ENCODE data around the gene STARD7. TPM values are rescaled to one million over a fixed set of nuclear protein-coding genes. Genes with fewer than 3 reads are reported as not detected.
"Not testable (repeated sequence)": the region's sequence is repeated elsewhere in the genome, so short reads cannot be mapped to it uniquely, and the experiment has no call there.

STARD7 gene
- total RNA-seq, 4 donors from 2014 or later: 78.4 to 120 (median 112) TPM

- H3K27me3 ChIP-seq: no peaks in the 10 kb centered on the region
- no peak overlapping the region for H3K27ac ChIP-seq
- no peaks in the 10 kb centered on the region for H3K36me3 ChIP-seq
- H3K4me3 ChIP-seq: no peak overlapping the region
- H3K9me3 ChIP-seq: no peaks in the 10 kb centered on the region
- TF ChIP-seq POLR2A (IDR thresholded peaks at IDR 0.05) (no peak), CTCF (IDR thresholded peaks at IDR 0.05) (peak in 3 of 6 experiments; percentile 8 to 23 (median 11))
- DNase-seq: peak in 1 of 3 donors; percentile 51
- no peaks in the 10 kb centered on the region for H3K4me1 ChIP-seq
Measured at GRCh38 chr2:96233880-96234316, 25.3 kb upstream of the STARD7 start.

GRCh38 chr2:96233436-96233835 lies 24.8 kb upstream of the STARD7 start:
- no peak for DNase-seq
- no peaks in the 10 kb centered on the region for H3K36me3 ChIP-seq
- H3K27ac ChIP-seq: no peak overlapping the region
- H3K4me1 ChIP-seq: no peaks in the 10 kb centered on the region
- TF ChIP-seq CTCF (IDR thresholded peaks at IDR 0.05): no peak
- no peak for TF ChIP-seq POLR2A (IDR thresholded peaks at IDR 0.05)
- H3K4me3 ChIP-seq: no peak overlapping the region
- H3K9me3 ChIP-seq: no peaks in the 10 kb centered on the region
- H3K27me3 ChIP-seq: no peaks in the 10 kb centered on the region

DNA sequence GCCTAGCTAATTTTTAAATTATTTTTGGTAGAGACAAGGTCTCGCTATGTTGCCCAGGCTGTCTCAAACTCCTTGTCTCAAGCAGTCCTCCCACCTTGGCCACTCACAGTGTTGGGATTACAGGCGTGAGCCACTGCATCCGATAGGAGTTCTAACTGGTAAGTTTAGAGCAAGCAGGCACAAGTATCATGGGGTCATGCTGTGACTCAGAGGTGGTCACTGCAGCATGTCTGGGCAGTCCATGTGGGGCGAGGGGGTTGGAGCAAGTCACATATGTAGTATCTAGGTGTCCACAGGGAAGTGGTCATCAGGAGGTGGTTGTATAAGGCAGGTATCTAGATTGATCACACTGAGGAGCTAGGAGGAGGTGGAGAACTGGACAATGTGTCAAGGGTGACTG lies 22.7 kb upstream of the STARD7 start:
- Histone ChIP-seq H3K4me1 (no peaks in the 10 kb centered on the region), H3K27ac (no peak overlapping the region), H3K9me3 (no peaks in the 10 kb centered on the region), H3K4me3 (no peak overlapping the region), H3K27me3 (no peaks in the 10 kb centered on the region), H3K36me3 (no peaks in the 10 kb centered on the region)
- no peak for TF ChIP-seq CTCF (IDR thresholded peaks at IDR 0.05)
- no peak for TF ChIP-seq POLR2A (IDR thresholded peaks at IDR 0.05)
- DNase-seq: no peak

- H3K9me3 ChIP-seq: no peaks in the 10 kb centered on the region
- H3K27me3 ChIP-seq: no peaks in the 10 kb centered on the region
- no peak for TF ChIP-seq POLR2A (IDR thresholded peaks at IDR 0.05)
- TF ChIP-seq CTCF (IDR thresholded peaks at IDR 0.05): no peak
- H3K4me1 ChIP-seq: no peaks in the 10 kb centered on the region
- peak overlapping the region in 1 of 4 donors; percentile 35 for H3K27ac ChIP-seq
- H3K36me3 ChIP-seq: no peaks in the 10 kb centered on the region
- no peak for DNase-seq
- H3K4me3 ChIP-seq: no peak overlapping the region
Measured at GRCh38 chr2:96225016-96225533, 16.4 kb upstream of the STARD7 start.

DNA sequence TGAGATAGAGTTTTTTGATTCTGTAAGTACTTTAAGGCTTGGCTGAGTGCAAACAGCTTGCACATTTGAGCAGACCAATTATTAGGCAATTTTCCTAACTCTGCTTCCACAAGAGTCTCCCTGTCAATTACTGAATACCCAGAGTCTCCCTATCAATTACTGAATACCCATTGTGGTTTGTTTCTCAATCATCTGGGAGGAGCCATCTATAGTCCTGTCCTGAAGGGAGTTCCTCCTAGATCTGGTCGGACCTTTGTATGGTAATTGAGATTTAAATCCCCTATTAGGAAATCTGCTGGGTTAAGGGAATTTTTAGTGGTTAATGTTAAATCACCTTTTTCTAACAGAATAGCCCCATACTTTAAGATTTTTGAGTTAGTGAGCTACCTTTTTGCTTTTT lies 12.5 kb upstream of the STARD7 start:
- not testable (repeated sequence) for H3K27ac ChIP-seq, H3K27me3 ChIP-seq, DNase-seq, H3K4me1 ChIP-seq, H3K9me3 ChIP-seq, H3K4me3 ChIP-seq, H3K36me3 ChIP-seq

GRCh38 chr2:96219959-96220358 lies 11.3 kb upstream of the STARD7 start:
- H3K27ac ChIP-seq, H3K4me1 ChIP-seq, H3K27me3 ChIP-seq, H3K4me3 ChIP-seq, DNase-seq, H3K9me3 ChIP-seq, H3K36me3 ChIP-seq: not testable (repeated sequence)

DNA sequence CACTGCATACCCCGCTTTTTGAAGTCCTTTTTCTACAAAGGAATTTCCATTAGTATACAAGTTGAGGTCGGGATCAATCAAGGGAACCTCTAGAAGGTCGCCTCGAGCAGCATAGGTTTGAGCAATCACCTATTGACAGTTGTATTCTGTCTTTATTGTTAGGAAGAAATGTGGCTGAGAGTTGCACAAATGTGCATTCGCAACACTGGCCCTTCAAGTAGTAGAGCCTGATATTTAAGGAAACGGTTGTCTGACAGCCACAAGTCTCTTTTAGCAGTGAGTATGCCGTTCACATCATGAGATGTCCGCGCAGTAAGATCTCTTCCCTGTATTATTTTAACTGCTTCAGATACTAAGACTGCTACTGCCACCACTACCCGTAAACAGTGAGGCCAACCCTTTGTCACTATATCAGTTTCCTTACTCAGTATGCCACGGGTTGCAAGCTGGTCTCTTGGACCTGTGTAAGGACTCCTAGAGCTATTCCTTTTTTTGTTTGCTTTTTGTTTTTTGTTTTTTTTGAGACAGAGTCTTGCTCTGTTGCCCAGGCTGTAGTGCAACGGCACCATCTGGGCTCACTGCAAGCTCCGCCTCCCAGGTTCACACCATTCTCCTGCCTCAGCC lies 10.0 kb upstream of the STARD7 start:
- Histone ChIP-seq H3K36me3 (no peaks in the 10 kb centered on the region), H3K4me1 (no peaks in the 10 kb centered on the region), H3K27ac (no peak overlapping the region), H3K4me3 (no peak overlapping the region), H3K9me3 (no peaks in the 10 kb centered on the region), H3K27me3 (no peaks in the 10 kb centered on the region)
- no peak for DNase-seq
- TF ChIP-seq POLR2A (IDR thresholded peaks at IDR 0.05) (no peak), CTCF (IDR thresholded peaks at IDR 0.05) (no peak)

Measured in Peyer's patch (tissue), 4 donors.